A549 (cell line): ENCODE results near the gene G6PC2. TPM values are rescaled to one million over a fixed set of nuclear protein-coding genes. Genes with fewer than 3 reads are reported as not detected.

ENCODE experiments used
- ATAC-seq, 2 experiments: fragments of 200-7000 bp in 1 of 2; fragments of >200 bp in 1 of 2; cut with Nextera tagmentation in 1 of 2; cut with Tn5 transposase in 1 of 2; 3 replicates each; pipeline versions ENCODE4 v1.8.0 to v1.9.1; 2018 to 2020; ENCODE audit warnings: mild to moderate bottlenecking in 1 of 2, moderate library complexity in 1 of 2
- CTCF ChIA-PET: fragments of 300-600 bp; sonication (Branson Sonifier 250); formaldehyde crosslinking; extraction: SDS; loops from one replicate; lab custom pipeline; 2021; ENCODE audit warnings: antibody characterized with exemption, inconsistent platforms; lab: Yijun Ruan, JAX
- POLR2A ChIA-PET: fragments of 350-600 bp; formaldehyde crosslinking; extraction: SDS; loops from one replicate; lab custom pipeline; 2021; ENCODE audit warnings: antibody characterized with exemption, inconsistent platforms; lab: Yijun Ruan, JAX
- DNase-seq, 2 experiments: peaks; one replicate each; pipeline versions ENCODE4 v3.0.0 to v3.0.0-alpha.2; 2011 to 2016; ENCODE audit warnings: low read depth in 1 of 2, low spot score in 1 of 2
- FAIRE-seq: peaks from 2 replicates; lab custom pipeline; 2011; peaks lifted over from hg19 to GRCh38; lab: Jason Lieb, UNC
- H3K27ac ChIP-seq, 2 experiments: fragments of >200 bp; sonication (Bioruptor Twin); formaldehyde crosslinking; 3 replicates each; pipeline ENCODE4 v1.5.1; 2016 to 2017
- H3K4me1 ChIP-seq: fragments of >200 bp; sonication (Bioruptor Twin); formaldehyde crosslinking; 3 replicates; pipeline ENCODE4 v1.6.1; 2016
- H3K4me2 ChIP-seq: fragments of >200 bp; sonication (Bioruptor Twin); formaldehyde crosslinking; 3 replicates; pipeline ENCODE4 v1.6.1; 2016
- H3K4me3 ChIP-seq: fragments of >200 bp; sonication (Bioruptor Twin); formaldehyde crosslinking; 3 replicates; pipeline ENCODE4 v1.5.1; 2016
- H3K9me3 ChIP-seq: fragments of >200 bp; sonication (Bioruptor Twin); formaldehyde crosslinking; 3 replicates; pipeline ENCODE4 v1.6.1; 2016
- ATOH8 ChIP-seq: fragments of 250-450 bp; sonication (Bioruptor Pico); IDR thresholded peaks from 2 replicates; pipeline ENCODE4 v1.5.0; 2020; ENCODE audit warnings: low read depth, mild to moderate bottlenecking, moderate library complexity
- ELK1 ChIP-seq: fragments of 150-350 bp; IDR thresholded peaks from 2 replicates; pipeline ENCODE4 v1.6.1; 2014; ENCODE audit warnings: low read depth, mild to moderate bottlenecking, low read length
- ESRRA ChIP-seq: fragments of 150-350 bp; IDR thresholded peaks from 2 replicates; pipeline ENCODE4 v1.6.1; 2014; ENCODE audit warnings: mild to moderate bottlenecking, low read length, borderline replicate concordance
- FOSB ChIP-seq: fragments of 250-450 bp; sonication (Bioruptor Pico); IDR thresholded peaks from 2 replicates; pipeline ENCODE4 v1.5.0; 2020; ENCODE audit warnings: mild to moderate bottlenecking, moderate library complexity
- FOSL2 ChIP-seq, 2 experiments: fragments of 450-650 bp in 1 of 2; fragments of >200 bp in 1 of 2; sonication (Bioruptor Twin) in 1 of 2; formaldehyde crosslinking; IDR thresholded peaks; 2 replicates each; pipeline versions ENCODE4 v1.5.0 to v1.6.1; 2016 to 2020; ENCODE audit warnings: mild to moderate bottlenecking in 1 of 2, moderate library complexity in 1 of 2
- FOXS1 ChIP-seq: fragments of 250-450 bp; sonication (Bioruptor Pico); IDR thresholded peaks from 2 replicates; pipeline ENCODE4 v1.5.0; 2020; ENCODE audit warnings: mild to moderate bottlenecking, moderate library complexity
- HDAC2 ChIP-seq: fragments of 200-600 bp; sonication (generic); IDR thresholded peaks from 2 replicates; pipeline ENCODE4 v1.6.1; 2016
- HES2 ChIP-seq: fragments of >200 bp; sonication (Bioruptor Twin); formaldehyde crosslinking; IDR thresholded peaks from 2 replicates; pipeline ENCODE4 v1.6.1; 2016
- HMGXB4 ChIP-seq: fragments of 250-450 bp; sonication (Bioruptor Pico); IDR thresholded peaks from 2 replicates; pipeline ENCODE4 v1.5.0; 2021; ENCODE audit warnings: mild to moderate bottlenecking, moderate library complexity, borderline replicate concordance
- MAZ ChIP-seq: fragments of 150-350 bp; IDR thresholded peaks from 2 replicates; pipeline ENCODE4 v1.6.1; 2014; ENCODE audit warnings: antibody characterized with exemption, low read depth, low read length, borderline replicate concordance
- MYC ChIP-seq: IDR thresholded peaks from 2 replicates; pipeline ENCODE4 v1.6.1; 2012; ENCODE audit warnings: mild to moderate bottlenecking, inconsistent platforms, low read length, improper control_type of control experiment, borderline replicate concordance
- NPAS2 ChIP-seq: fragments of 250-450 bp; sonication (Bioruptor Pico); IDR thresholded peaks from 2 replicates; pipeline ENCODE4 v1.8.0; 2022; ENCODE audit warnings: mild to moderate bottlenecking, moderate library complexity, borderline replicate concordance
- PHF8 ChIP-seq: fragments of 200-600 bp; sonication (generic); IDR thresholded peaks from 2 replicates; pipeline ENCODE4 v1.6.1; 2016; ENCODE audit warnings: low read depth, mild to moderate bottlenecking, antibody characterized with exemption, moderate library complexity, borderline replicate concordance
- POLR2A ChIP-seq: IDR thresholded peaks from 2 replicates; pipeline ENCODE4 v1.6.1; 2012; ENCODE audit warnings: mild to moderate bottlenecking, low read length
- POLR2AphosphoS2 ChIP-seq: conservative IDR thresholded peaks from 2 replicates; pipeline ENCODE4 v1.6.1; 2012; ENCODE audit warnings: low read length, improper control_type of control experiment, inconsistent platforms
- RARB ChIP-seq: fragments of 250-450 bp; sonication (Bioruptor Pico); IDR thresholded peaks from 2 replicates; pipeline ENCODE4 v1.8.0; 2021; ENCODE audit warnings: mild to moderate bottlenecking, moderate library complexity
- TP53 ChIP-seq: fragments of 250-450 bp; sonication (Bioruptor Pico); IDR thresholded peaks from 2 replicates; pipeline ENCODE4 v1.5.0; 2021; ENCODE audit warnings: mild to moderate bottlenecking, moderate library complexity
- WGBS: methylation state at CpG from one replicate; pipeline ENCODE4 v1.1.6; 2017; ENCODE audit errors: missing lambda C conversion rate; 5-methylcytosine and 5-hydroxymethylcytosine counted together
- polyA plus RNA-seq, 4 experiments: library from polyadenylated mRNA; depleted of rRNA in 3 of 4; stranded (reverse); fragments of >200 nt; fragmentation: RNase III in 1 of 4; extraction: RNeasy Plus Mini Kit Qiagen cat#74134 plus additional on column Dnase treatment in 1 of 4; gene quantifications; 2 replicates in 3 of 4; 3 replicates in 1 of 4; pipeline ENCODE4 v1.2.3, GENCODE V29; 2011 to 2017
- TF ChIP-seq, protein P1 (sequence below): IDR thresholded peaks from 2 replicates; pipeline ENCODE4 v1.6.1; 2012

Gene G6PC2
- polyA plus RNA-seq, 2 of the 4 experiments (the other 2 are of a cell fraction): not detected

DNA sequence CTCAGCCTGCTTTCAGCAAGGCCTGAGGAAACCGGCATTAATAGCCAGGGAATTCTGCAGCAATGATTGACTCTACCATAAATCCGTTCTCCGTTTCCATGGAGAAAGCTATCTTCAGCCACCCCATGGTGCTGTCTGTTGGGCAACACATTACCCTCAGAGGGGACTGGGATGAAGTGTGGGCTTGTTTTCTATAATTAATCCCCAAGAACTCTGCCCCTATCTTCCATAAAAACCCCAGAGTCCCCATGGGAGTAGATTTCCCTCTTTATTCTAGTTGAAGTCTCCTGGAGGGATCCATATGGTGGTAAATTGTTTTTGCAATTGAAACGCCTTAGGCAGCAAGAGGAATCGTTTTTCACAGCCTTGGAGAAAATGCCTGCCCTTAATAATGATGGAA lies 9.2 kb downstream of the G6PC2 start (continued):
- no peak for TF ChIP-seq ELK1
- TF ChIP-seq MYC: no peak
- TF ChIP-seq, protein P1, sequence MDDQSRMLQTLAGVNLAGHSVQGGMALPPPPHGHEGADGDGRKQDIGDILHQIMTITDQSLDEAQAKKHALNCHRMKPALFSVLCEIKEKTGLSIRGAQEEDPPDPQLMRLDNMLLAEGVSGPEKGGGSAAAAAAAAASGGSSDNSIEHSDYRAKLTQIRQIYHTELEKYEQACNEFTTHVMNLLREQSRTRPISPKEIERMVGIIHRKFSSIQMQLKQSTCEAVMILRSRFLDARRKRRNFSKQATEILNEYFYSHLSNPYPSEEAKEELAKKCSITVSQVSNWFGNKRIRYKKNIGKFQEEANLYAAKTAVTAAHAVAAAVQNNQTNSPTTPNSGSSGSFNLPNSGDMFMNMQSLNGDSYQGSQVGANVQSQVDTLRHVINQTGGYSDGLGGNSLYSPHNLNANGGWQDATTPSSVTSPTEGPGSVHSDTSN: no peak
- TF ChIP-seq NPAS2 (CRISPR knock-in tag): no peak

DNA sequence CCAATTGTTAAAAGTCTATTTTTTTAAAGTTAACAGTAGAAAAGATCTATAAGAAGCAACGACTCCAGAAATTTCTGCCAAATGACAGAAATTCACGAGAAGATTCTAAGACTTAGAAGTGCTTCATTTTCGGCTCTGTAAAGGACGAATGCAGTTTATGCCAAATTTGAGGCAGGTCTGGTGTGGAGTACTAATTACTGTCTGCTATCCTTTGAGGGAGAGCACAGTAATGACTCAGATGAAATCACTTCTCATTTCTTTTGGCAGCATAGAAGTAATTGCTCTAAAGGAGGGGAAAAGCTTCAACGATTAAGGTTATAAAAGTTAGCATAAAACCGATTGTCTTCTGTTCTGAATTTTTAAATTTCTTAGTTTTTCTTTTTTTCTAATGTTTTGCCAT lies 11.4 kb downstream of the G6PC2 start:
- Histone ChIP-seq H3K9me3 (peaks cover 12% of the 10 kb centered on the region; the same call in 2 of the 3 replicates), H3K27ac (no peak overlapping the region), H3K4me3 (no peak overlapping the region), H3K4me1 (no peaks in the 10 kb centered on the region), H3K4me2 (no peak overlapping the region)
- TF ChIP-seq HMGXB4 (CRISPR knock-in tag) (no peak), FOSL2 (IDR thresholded peaks at IDR 0.05) (no peak), FOSL2 (CRISPR knock-in tag; IDR thresholded peaks at IDR 0.05) (no peak), PHF8 (no peak), FOSB (CRISPR knock-in tag) (no peak), RARB (no peak), ESRRA (no peak), POLR2AphosphoS2 (no peak), NPAS2 (CRISPR knock-in tag) (no peak)
- WGBS: 26% methylated on average over 6 of the region's 6 CpGs
- DNase-seq (no peak), FAIRE-seq (no peak), ATAC-seq (no peak)
- ChIA-PET CTCF (interaction anchor here (1.4 kb wide), 1 partner anchor 9 kb away, joined by 4 read pairs; no protein-coding TSS in a partner anchor), POLR2A (no interaction called here)

- no peak for TF ChIP-seq ESRRA
- no peak for TF ChIP-seq HDAC2
- no peak for TF ChIP-seq HES2
- no peak for TF ChIP-seq RARB
- no peak for TF ChIP-seq FOSB (CRISPR knock-in tag)
- TF ChIP-seq POLR2AphosphoS2: no peak
- TF ChIP-seq TP53 (CRISPR knock-in tag): no peak
- no peak for TF ChIP-seq MAZ
- no peak for TF ChIP-seq FOXS1 (CRISPR knock-in tag)
- TF ChIP-seq POLR2A: no peak
- TF ChIP-seq ATOH8 (CRISPR knock-in tag): no peak
- H3K4me3 ChIP-seq: no peak overlapping the region
- no peak for ATAC-seq
- H3K9me3 ChIP-seq: peaks cover 12% of the 10 kb centered on the region; the same call in 2 of the 3 replicates
- H3K4me1 ChIP-seq: no peaks in the 10 kb centered on the region
- no peak overlapping the region for H3K4me2 ChIP-seq
- no peak for DNase-seq
- POLR2A ChIA-PET: no interaction called here
- CTCF ChIA-PET: interaction anchor here (1.9 kb wide), 1 partner anchor 566 kb away, joined by 6 read pairs; no protein-coding TSS in a partner anchor
- H3K27ac ChIP-seq: no peak overlapping the region
- no peak for FAIRE-seq
- 84% methylated on average over 18 of the region's 21 CpGs for WGBS
Measured at GRCh38 chr2:168912901-168913369, 11.8 kb downstream of the G6PC2 start.
